Astrocyte (in vitro differentiated cells and primary cell): Measurements from ENCODE around the gene TTBK1.

Source experiments
- EZH2 ChIP-seq: IDR thresholded peaks from 2 replicates; pipeline ENCODE4 v1.6.1; 2012; ENCODE audit warnings: mild to moderate bottlenecking, low read length, inconsistent platforms; ENCODE audit not compliant: insufficient read depth
- TF ChIP-seq, protein P1 (sequence below): IDR thresholded peaks from 2 replicates; pipeline ENCODE4 v1.5.1; 2011; ENCODE audit warnings: low read depth, mild to moderate bottlenecking, inconsistent platforms, low read length, moderate library complexity; ENCODE audit not compliant: insufficient read depth

DNA sequence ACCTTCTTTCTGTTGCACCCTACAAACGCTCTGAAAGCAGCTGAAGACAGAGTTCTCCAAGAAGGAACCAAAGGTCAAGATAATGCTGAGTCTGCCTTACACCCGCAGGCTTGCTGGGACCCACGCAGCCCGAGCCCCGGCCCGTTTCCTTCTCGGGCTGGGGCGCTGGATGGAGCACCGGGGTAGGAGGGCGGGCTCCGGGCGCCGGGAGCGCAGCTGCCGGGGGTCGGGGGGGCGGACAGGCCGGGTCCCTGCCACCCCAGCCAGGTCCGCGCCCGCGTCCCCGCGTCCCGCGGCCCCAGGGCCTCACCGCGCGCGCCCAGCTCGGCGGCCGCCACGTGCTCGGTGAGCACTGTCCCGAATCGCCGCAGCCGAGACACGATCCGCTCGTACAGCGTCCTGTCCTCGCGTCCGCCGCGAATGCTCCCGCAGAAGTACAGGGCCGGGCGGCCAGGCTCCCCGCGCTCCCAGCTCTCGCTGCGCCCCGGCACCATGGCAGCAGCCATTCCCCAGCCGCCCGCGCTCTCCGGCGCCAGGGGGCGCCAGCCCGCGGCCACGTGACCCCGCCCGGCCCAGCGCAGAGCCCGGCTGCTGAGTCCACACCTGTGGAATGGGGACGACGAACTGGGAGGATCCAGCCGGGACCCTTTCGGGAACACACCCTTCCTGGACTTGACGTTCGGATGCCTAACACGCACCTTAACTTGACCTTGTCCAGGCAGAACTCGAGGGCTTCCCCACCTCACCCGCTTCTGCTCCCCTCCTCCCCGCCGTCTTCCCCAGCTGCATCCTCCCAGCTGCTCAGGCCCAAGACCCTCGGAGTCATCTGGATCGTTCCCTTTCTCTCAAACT lies 14.1 kb upstream of the TTBK1 start, which contains the start of gene DNPH1:
- TF ChIP-seq, protein P1, sequence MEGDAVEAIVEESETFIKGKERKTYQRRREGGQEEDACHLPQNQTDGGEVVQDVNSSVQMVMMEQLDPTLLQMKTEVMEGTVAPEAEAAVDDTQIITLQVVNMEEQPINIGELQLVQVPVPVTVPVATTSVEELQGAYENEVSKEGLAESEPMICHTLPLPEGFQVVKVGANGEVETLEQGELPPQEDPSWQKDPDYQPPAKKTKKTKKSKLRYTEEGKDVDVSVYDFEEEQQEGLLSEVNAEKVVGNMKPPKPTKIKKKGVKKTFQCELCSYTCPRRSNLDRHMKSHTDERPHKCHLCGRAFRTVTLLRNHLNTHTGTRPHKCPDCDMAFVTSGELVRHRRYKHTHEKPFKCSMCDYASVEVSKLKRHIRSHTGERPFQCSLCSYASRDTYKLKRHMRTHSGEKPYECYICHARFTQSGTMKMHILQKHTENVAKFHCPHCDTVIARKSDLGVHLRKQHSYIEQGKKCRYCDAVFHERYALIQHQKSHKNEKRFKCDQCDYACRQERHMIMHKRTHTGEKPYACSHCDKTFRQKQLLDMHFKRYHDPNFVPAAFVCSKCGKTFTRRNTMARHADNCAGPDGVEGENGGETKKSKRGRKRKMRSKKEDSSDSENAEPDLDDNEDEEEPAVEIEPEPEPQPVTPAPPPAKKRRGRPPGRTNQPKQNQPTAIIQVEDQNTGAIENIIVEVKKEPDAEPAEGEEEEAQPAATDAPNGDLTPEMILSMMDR = peak; percentile 60
- no peak for TF ChIP-seq EZH2
